A549 (cell line): ENCODE measurements around the gene TTBK2.
"Not testable (repeated sequence)": the region's sequence is repeated elsewhere in the genome, so short reads cannot be mapped to it uniquely, and the experiment has no call there.

ENCODE experiments used
- BHLHE40 ChIP-seq: IDR thresholded peaks from 2 replicates; pipeline ENCODE4 v1.6.1; 2012; ENCODE audit warnings: low read depth, low read length, inconsistent platforms
- EHMT2 ChIP-seq: fragments of 200-600 bp; sonication (generic); IDR thresholded peaks from 2 replicates; pipeline ENCODE4 v1.6.1; 2016; ENCODE audit warnings: antibody characterized with exemption, low read depth, mild to moderate bottlenecking, moderate library complexity
- ELK1 ChIP-seq: fragments of 150-350 bp; IDR thresholded peaks from 2 replicates; pipeline ENCODE4 v1.6.1; 2014; ENCODE audit warnings: low read depth, mild to moderate bottlenecking, low read length
- FOXS1 ChIP-seq: fragments of 250-450 bp; sonication (Bioruptor Pico); IDR thresholded peaks from 2 replicates; pipeline ENCODE4 v1.5.0; 2020; ENCODE audit warnings: mild to moderate bottlenecking, moderate library complexity
- HDAC2 ChIP-seq: fragments of 200-600 bp; sonication (generic); IDR thresholded peaks from 2 replicates; pipeline ENCODE4 v1.6.1; 2016
- KDM5A ChIP-seq: fragments of 200-600 bp; sonication (generic); IDR thresholded peaks from 2 replicates; pipeline ENCODE4 v1.6.1; 2016; ENCODE audit warnings: antibody characterized with exemption, mild to moderate bottlenecking
- MAFK ChIP-seq: fragments of 450-650 bp; IDR thresholded peaks from 2 replicates; pipeline ENCODE4 v1.6.1; 2014; ENCODE audit not compliant: partially characterized antibody
- MAZ ChIP-seq: fragments of 150-350 bp; IDR thresholded peaks from 2 replicates; pipeline ENCODE4 v1.6.1; 2014; ENCODE audit warnings: antibody characterized with exemption, low read depth, low read length, borderline replicate concordance
- POLR2A ChIP-seq: IDR thresholded peaks from 2 replicates; pipeline ENCODE4 v1.6.1; 2012; ENCODE audit warnings: mild to moderate bottlenecking, low read length
- SREBF2 ChIP-seq: fragments of 450-650 bp; IDR thresholded peaks from 2 replicates; pipeline ENCODE4 v1.6.1; 2014; ENCODE audit warnings: mild to moderate bottlenecking, moderate library complexity
- ZNF302 ChIP-seq: fragments of 250-450 bp; sonication (Bioruptor Pico); IDR thresholded peaks from 2 replicates; pipeline ENCODE4 v1.9.0; 2021; ENCODE audit warnings: inconsistent platforms, mild to moderate bottlenecking, moderate library complexity
- TF ChIP-seq, protein P1 (sequence below): fragments of >200 bp; sonication (Bioruptor Twin); formaldehyde crosslinking; IDR thresholded peaks from 3 replicates; pipeline ENCODE4 v1.5.1; 2016
- TF ChIP-seq, protein P2 (sequence below): fragments of 450-650 bp; IDR thresholded peaks from 2 replicates; pipeline ENCODE4 v1.6.1; 2014; ENCODE audit warnings: antibody characterized with exemption

GRCh38 chr15:42761813-42762212, 158.8 kb downstream of the TTBK2 start:
- TF ChIP-seq, protein P1, sequence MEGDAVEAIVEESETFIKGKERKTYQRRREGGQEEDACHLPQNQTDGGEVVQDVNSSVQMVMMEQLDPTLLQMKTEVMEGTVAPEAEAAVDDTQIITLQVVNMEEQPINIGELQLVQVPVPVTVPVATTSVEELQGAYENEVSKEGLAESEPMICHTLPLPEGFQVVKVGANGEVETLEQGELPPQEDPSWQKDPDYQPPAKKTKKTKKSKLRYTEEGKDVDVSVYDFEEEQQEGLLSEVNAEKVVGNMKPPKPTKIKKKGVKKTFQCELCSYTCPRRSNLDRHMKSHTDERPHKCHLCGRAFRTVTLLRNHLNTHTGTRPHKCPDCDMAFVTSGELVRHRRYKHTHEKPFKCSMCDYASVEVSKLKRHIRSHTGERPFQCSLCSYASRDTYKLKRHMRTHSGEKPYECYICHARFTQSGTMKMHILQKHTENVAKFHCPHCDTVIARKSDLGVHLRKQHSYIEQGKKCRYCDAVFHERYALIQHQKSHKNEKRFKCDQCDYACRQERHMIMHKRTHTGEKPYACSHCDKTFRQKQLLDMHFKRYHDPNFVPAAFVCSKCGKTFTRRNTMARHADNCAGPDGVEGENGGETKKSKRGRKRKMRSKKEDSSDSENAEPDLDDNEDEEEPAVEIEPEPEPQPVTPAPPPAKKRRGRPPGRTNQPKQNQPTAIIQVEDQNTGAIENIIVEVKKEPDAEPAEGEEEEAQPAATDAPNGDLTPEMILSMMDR, result not testable (repeated sequence)
- not testable (repeated sequence) for TF ChIP-seq MAFK; MAZ; ZNF302 (CRISPR knock-in tag); POLR2A; SREBF2; FOXS1; HDAC2; ELK1; KDM5A; BHLHE40; EHMT2
- TF ChIP-seq, protein P2, sequence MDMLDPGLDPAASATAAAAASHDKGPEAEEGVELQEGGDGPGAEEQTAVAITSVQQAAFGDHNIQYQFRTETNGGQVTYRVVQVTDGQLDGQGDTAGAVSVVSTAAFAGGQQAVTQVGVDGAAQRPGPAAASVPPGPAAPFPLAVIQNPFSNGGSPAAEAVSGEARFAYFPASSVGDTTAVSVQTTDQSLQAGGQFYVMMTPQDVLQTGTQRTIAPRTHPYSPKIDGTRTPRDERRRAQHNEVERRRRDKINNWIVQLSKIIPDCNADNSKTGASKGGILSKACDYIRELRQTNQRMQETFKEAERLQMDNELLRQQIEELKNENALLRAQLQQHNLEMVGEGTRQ, result not testable (repeated sequence)
